Stimulated activated CD4-positive, alpha-beta T cell treated with anti-CD3 and anti-CD28 coated beads, Interleukin-4, amount 100 ng/mL, for 48 hours (primary cell): ENCODE measurements around the gene NUBPL.
"Not testable (repeated sequence)": the region's sequence is repeated elsewhere in the genome, so short reads cannot be mapped to it uniquely, and the experiment has no call there.

Experiments used
- DNase-seq, 2 donors: peaks; one replicate each; pipeline ENCODE4 v3.0.0-alpha.2; 2020; ENCODE audit warnings: low read depth in 2 of 2

NUBPL gene

DNA sequence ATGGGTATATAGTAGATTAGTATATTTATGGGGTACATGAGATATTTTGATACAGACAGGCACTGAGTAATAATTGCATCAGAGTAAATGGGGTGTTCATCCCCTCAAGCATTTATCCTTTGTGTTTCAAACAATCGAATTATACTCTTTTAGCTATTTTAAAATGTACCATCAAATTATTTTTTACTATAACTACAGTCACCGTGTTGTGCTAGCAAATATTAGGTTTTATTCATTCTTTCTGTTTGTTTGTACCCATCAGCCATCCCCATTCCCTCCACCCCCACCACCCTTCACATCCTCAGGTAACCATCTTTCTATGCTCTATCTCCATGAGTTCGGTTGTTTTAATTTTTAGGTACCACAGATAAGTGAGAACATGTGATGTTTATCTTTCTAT is 115.8 kb downstream of the NUBPL start:
- no peak for DNase-seq

GRCh38 chr14:31677630-31678029 is 116.4 kb downstream of the NUBPL start:
- DNase-seq: no peak

GRCh38 chr14:31678421-31679249 is 117.4 kb downstream of the NUBPL start:
- DNase-seq: no peak

GRCh38 chr14:31682768-31683167 is 121.6 kb downstream of the NUBPL start:
- no peak for DNase-seq

DNA sequence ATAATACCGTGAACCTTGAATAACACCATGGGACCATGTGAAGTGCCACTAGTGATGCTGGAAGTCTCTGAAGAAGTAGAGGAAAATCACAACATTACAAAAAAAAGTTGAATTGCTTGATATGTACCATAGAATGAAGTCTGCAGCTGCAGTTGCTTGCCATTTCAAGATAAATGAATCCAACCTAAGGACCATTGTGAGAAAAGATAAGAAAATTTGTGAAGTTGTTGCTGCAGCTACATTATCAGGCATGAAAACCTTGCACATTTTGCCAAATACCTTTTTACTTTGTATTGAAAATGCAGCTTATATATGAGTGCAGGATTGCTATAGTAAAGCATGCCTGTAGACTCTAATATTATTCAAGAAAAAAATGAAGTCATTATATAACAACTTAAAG is 126.5 kb downstream of the NUBPL start:
- DNase-seq: no peak

- no peak for DNase-seq
Measured at GRCh38 chr14:31690056-31690455, 128.9 kb downstream of the NUBPL start.

GRCh38 chr14:31692376-31692781 is 131.2 kb downstream of the NUBPL start:
- no peak for DNase-seq

DNA sequence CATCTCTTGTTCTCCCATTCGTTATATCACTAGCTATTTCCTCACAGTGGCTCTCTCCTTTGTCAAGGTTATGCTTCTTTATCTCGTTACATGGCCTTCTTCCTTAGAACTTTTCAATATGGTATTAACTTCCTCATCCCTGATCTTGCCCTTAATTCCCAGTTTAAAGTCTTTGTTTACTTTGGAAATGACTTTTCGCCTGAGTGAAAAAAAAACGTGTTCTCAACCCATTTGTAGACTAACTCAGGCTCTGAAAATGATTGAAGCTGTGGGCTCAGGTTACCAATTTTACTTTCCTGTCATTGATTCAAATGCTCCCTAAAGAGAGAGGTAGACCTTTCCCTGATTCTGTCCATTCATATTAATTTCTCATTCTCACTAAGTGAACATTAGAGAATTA is 135.2 kb downstream of the NUBPL start:
- no peak for DNase-seq

- DNase-seq: no peak
Measured at GRCh38 chr14:31699809-31700208, 138.6 kb downstream of the NUBPL start.

DNA sequence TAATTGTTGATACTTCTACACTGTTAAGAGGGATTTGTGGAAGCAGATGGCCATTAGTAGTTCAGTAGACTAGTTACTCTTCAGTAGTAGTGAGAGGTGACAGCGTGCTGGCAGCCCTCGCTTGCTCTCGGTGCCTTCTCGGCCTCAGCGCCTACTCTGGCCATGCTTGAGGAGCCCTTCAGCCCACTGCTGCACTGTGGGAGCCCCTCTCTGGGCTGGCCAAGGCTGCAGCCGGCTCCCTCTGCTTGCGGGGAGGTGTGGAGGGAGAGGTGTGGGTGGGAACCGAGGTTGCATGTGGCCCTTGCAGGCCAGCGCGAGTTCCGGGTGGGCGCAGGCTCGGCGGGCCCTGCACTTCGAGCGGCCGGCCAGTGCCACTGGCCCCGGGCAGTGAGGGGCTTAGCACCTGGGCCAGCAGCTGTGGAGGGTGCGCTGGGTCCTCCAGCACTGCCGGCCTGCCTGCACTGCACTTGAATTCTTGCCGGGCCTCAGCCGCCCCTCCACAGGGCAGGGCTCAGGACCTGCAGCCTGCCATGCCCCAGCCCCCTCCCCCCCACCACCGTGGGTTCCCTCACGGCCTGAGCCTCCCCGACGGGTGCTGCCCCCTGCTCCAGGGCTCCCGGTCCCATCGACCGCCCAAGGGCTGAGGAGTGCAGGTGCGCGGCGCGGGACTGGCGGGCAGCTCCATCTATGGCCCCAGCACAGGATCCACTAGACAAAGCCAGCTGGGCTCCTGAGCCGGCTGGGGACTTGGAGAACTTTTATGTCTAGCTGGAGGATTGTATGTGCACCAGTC is 139.3 kb downstream of the NUBPL start:
- no peak for DNase-seq

DNA sequence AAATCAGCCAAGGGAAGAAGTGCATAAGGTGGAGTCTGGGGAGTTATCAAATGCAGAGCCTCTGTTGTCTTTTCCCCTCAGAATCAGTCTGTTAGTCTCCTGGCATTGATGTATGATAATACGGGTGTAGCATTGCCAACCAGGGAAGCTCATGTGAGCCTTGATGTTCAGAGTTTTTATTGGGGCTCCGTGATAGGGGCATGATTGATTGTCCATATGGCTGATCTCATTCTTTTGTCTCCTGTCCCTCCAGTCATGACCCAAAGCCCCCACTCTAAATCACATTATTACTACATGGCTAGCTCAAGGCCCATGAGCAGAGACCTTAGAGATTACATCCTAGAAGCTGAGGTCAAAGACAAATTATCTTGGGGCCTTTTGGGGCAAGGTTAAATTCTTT is 140.9 kb downstream of the NUBPL start:
- no peak for DNase-seq

DNA sequence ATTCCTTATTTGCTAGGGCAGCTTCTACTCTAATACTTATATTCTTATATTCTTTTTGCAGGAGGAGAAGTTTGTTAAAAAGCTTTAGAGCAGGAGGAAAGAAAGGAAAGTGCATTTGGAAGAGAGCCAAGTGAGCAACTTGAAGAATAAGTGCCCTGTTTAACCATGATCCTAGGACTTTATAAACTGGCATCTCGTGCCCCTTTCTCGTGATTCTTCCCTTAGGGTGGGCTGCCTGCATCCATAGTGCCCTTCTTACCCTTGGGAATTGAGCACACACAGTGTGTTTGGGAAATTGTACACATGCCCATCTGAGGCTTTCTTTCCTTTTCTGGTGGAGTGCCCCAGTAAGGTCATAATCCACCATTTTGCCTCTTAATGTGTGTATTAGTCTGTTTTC is 141.9 kb downstream of the NUBPL start:
- no peak for DNase-seq

DNA sequence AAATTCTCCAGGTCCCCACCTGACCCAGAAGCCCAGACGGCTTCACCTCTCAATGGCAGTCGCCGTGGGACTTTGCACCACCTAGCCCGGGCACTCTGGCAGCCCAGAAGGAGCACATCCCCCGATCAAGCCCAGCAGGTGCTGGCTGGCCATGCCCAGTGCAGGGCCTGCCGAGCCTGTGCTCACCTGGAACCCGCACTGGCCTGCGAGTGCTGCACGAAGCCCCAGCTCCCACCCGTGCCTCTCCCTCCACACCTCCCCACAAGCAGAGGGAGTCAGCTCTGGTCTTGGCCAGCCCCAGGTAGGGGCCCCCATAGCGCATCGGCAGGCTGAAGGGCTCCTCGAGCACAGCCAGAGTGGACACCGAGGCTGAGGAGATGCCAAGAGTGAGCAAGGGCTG is 144.5 kb downstream of the NUBPL start:
- no peak for DNase-seq

- not testable (repeated sequence) for DNase-seq
Measured at GRCh38 chr14:31708661-31709060, 147.5 kb downstream of the NUBPL start.

GRCh38 chr14:31712244-31713127 is 151.3 kb downstream of the NUBPL start:
- no peak for DNase-seq

DNA sequence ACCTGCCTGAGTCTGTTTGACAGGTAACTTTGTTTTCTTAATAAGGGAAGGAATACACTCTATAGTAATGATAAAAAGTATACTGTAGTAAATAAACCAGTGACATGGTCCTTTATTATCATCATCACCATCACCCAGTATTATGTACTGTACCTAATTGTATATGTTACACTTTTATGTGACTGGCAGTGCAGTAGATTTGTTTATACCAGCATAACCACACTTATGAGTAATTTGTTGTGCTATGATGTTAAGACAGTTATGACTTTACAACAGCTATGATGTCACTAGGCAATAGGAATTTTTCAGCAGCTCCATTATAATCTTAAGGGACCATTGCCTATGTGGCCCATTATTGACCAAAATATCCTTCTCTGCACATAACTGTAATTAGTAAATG is 155.0 kb downstream of the NUBPL start:
- DNase-seq: no peak

GRCh38 chr14:31717294-31718085 is 156.3 kb downstream of the NUBPL start:
- DNase-seq: no peak

- DNase-seq: no peak
Measured at GRCh38 chr14:31718585-31718984, 157.4 kb downstream of the NUBPL start.

DNA sequence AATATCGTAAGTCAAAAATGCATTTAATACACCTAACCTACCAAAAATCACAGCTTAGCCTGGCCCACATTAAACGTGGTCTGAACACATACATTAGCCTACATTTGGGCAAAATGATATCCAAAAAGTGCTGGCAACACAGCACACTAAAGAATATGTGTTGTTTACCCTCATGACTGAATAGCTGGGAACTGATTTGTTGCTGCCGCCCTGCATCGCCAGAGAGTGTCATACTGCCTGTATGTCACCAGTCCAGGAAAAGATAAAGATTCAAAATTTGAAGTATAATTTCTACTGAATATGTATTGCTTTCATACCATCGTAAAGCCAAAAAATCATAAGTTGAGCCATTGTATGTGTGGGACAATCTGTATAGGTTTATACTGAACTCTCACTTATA is 157.8 kb downstream of the NUBPL start:
- DNase-seq: no peak

GRCh38 chr14:31726337-31726736 is 165.1 kb downstream of the NUBPL start:
- DNase-seq: no peak

DNA sequence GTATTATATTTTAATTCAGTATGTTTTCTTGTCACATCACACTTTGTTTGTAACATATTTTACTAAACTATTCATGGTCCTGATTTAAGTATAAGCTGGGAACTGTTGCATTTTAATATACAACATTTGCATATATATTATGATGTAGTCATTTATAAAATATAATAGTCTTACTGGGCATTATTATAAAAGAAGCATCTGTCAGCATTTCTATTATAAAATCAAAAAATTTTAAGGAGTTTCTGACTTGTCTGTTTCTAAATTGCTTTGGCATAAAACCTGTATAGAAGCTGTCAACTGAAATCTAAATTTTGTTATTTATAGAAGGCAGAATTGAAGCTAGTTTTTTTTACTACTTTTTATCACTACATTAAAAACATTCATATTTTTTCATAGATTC is 166.6 kb downstream of the NUBPL start:
- no peak for DNase-seq
